PC-9 (cell line): Measurements from ENCODE around the gene CMTM7. TPM values are rescaled to one million over a fixed set of nuclear protein-coding genes. Genes with fewer than 3 reads are reported as not detected.

Experiments used
- BruUV-seq: library from RNA; stranded (reverse); fragments of 400-500 nt; replicated peaks from 2 replicates; lab custom pipeline; 2021; lab: Mats Ljungman, UMichigan
- CTCF ChIA-PET: fragments of 300-600 bp; sonication (Branson Sonifier 250); formaldehyde crosslinking; loops from one replicate; lab custom pipeline; 2022; ENCODE audit warnings: antibody characterized with exemption; lab: Charles Lee
- POLR2A ChIA-PET: fragments of 300-600 bp; sonication (Branson Sonifier 250); formaldehyde crosslinking; loops from one replicate; lab custom pipeline; 2022; ENCODE audit warnings: antibody characterized with exemption; ENCODE audit not compliant: unreplicated experiment; lab: Charles Lee
- DNase-seq, 2 experiments: peaks; one replicate each; pipeline versions ENCODE4 v3.0.0 to v3.0.0-alpha.2; 2015 to 2022; ENCODE audit warnings: mixed read lengths in 1 of 2
- H2AFZ ChIP-seq: fragments of 200-600 bp; sonication (generic); 2 replicates; pipeline ENCODE4 v1.8.1; 2017; ENCODE audit warnings: antibody characterized with exemption
- H3F3A ChIP-seq: fragments of 200-600 bp; sonication (generic); 2 replicates; pipeline ENCODE4 v1.8.1; 2017; ENCODE audit warnings: antibody characterized with exemption, mild to moderate bottlenecking, low read depth; ENCODE audit not compliant: insufficient read depth
- H3K27ac ChIP-seq: fragments of 200-600 bp; sonication (generic); 2 replicates; pipeline ENCODE4 v1.6.1; 2016; ENCODE audit warnings: mixed run types
- H3K27me3 ChIP-seq: fragments of 200-600 bp; sonication (generic); 2 replicates; pipeline ENCODE4 v1.6.1; 2016; ENCODE audit warnings: low read depth, mixed run types; ENCODE audit not compliant: insufficient read depth
- H3K36me3 ChIP-seq: fragments of 200-600 bp; sonication (generic); 2 replicates; pipeline ENCODE4 v1.6.1; 2016; ENCODE audit warnings: low read depth, mixed run types
- H3K4me1 ChIP-seq: fragments of 200-600 bp; sonication (generic); replicated peaks from 2 replicates; pipeline ENCODE4 v1.6.1; 2016; ENCODE audit warnings: mixed run types; ENCODE audit not compliant: insufficient read depth
- H3K4me2 ChIP-seq: fragments of 200-600 bp; sonication (generic); 2 replicates; pipeline ENCODE4 v1.6.1; 2017; ENCODE audit warnings: mixed run types
- H3K4me3 ChIP-seq: fragments of 200-600 bp; sonication (generic); 2 replicates; pipeline ENCODE4 v1.6.1; 2016; ENCODE audit warnings: mixed run types
- H3K79me2 ChIP-seq: fragments of 200-600 bp; sonication (generic); 2 replicates; pipeline ENCODE4 v1.6.1; 2017; ENCODE audit warnings: low read depth, mixed run types
- H3K9me2 ChIP-seq: fragments of 200-600 bp; sonication (generic); 2 replicates; pipeline ENCODE4 v1.8.1; 2017; ENCODE audit warnings: mild to moderate bottlenecking; ENCODE audit not compliant: insufficient read depth
- H3K9me3 ChIP-seq: fragments of 200-600 bp; sonication (generic); 2 replicates; pipeline ENCODE4 v1.8.1; 2016; ENCODE audit warnings: low read depth; ENCODE audit not compliant: insufficient read depth
- H4K20me1 ChIP-seq: fragments of 200-600 bp; sonication (generic); 2 replicates; pipeline ENCODE4 v1.8.1; 2017; ENCODE audit not compliant: insufficient read depth
- EZH2 ChIP-seq: fragments of 200-600 bp; sonication (generic); IDR thresholded peaks from 2 replicates; pipeline ENCODE4 v1.8.0; 2017; ENCODE audit warnings: antibody characterized with exemption, low read depth
- intact Hi-C: fragments of 100-400 bp; cut with micrococcal nuclease; formaldehyde crosslinking; loops from one replicate; pipeline ENCODE4 v1.10.0; 2022; ENCODE audit not compliant: unreplicated experiment
- total RNA-seq: library from RNA; stranded (reverse); gene quantifications from 2 replicates; pipeline ENCODE4 v1.2.3, GENCODE V29; 2021
- TF ChIP-seq, protein P1 (sequence below): fragments of 200-600 bp; sonication (generic); conservative IDR thresholded peaks from 2 replicates; pipeline ENCODE4 v1.6.1; 2017; ENCODE audit warnings: mixed run types, antibody characterized with exemption, mild to moderate bottlenecking, moderate library complexity

CMTM7 gene
- total RNA-seq, 1 experiment from 2014 or later, result 37.1 TPM

DNA sequence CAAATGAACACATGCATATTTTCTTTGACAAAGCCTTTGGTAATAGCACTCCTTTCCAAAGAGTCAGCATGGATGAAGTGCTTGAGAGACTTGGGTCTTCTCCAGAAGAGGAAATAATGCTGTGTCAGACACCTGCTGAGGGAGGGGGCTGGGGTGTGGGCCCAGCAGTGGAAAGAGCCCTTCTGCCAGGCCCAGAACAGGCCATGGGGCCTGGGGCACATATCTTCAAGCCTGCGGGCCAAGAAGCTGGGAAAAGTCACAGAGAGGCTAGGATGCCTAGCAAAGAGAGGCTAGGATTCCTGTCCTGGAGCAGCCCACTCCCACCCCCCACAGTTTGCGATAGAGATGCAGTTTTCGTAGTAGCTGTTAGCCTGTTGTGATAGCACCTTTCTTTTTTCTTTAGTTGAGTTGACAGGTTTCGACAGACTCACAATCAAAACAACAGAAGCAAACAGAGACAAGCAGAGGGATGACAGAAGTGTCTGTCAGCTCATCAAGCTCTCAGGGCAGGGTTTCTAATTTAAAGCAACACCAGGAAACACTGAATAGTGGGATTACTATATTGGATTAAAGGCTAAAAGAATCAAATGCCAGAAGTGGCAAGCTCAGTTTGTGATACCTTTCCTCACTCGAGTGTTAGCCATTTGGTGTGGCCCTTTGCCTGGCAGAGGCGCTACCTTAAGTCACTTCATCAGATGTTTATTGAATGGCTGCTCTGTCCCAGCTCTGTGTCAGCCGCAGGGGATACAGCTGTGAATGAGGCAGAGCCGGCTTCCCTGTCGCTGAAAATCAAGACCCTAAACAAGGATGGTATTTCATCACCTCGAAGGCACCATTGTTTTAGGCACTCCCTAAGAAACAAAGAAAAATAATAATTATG, 19.0 kb downstream of the CMTM7 start:
- no peak overlapping the region for H3K4me3 ChIP-seq
- ChIA-PET CTCF (no interaction called here), POLR2A (interaction anchor here (0.6 kb wide), 1 partner anchor 46 kb away, joined by 4 read pairs; no protein-coding TSS in a partner anchor)
- no peaks in the 10 kb centered on the region for H3K36me3 ChIP-seq
- H3K9me2 ChIP-seq, result no peaks in the 10 kb centered on the region
- no peaks in the 10 kb centered on the region for H3K9me3 ChIP-seq
- no peaks in the 10 kb centered on the region for H3K4me1 ChIP-seq
- H2AFZ ChIP-seq, result no peak overlapping the region
- no peaks in the 10 kb centered on the region for H3F3A ChIP-seq
- intact Hi-C loops, result no loop called here
- no TSS peak for BruUV-seq
- peaks cover 29% of the 10 kb centered on the region for H3K79me2 ChIP-seq
- H3K4me2 ChIP-seq, result no peak overlapping the region
- H4K20me1 ChIP-seq, result no peaks in the 10 kb centered on the region
- DNase-seq, result no peak
- TF ChIP-seq EZH2, result no peak
- TF ChIP-seq, protein P1, sequence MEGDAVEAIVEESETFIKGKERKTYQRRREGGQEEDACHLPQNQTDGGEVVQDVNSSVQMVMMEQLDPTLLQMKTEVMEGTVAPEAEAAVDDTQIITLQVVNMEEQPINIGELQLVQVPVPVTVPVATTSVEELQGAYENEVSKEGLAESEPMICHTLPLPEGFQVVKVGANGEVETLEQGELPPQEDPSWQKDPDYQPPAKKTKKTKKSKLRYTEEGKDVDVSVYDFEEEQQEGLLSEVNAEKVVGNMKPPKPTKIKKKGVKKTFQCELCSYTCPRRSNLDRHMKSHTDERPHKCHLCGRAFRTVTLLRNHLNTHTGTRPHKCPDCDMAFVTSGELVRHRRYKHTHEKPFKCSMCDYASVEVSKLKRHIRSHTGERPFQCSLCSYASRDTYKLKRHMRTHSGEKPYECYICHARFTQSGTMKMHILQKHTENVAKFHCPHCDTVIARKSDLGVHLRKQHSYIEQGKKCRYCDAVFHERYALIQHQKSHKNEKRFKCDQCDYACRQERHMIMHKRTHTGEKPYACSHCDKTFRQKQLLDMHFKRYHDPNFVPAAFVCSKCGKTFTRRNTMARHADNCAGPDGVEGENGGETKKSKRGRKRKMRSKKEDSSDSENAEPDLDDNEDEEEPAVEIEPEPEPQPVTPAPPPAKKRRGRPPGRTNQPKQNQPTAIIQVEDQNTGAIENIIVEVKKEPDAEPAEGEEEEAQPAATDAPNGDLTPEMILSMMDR, result no peak
- no peak overlapping the region for H3K27ac ChIP-seq
- H3K27me3 ChIP-seq, result no peaks in the 10 kb centered on the region

DNA sequence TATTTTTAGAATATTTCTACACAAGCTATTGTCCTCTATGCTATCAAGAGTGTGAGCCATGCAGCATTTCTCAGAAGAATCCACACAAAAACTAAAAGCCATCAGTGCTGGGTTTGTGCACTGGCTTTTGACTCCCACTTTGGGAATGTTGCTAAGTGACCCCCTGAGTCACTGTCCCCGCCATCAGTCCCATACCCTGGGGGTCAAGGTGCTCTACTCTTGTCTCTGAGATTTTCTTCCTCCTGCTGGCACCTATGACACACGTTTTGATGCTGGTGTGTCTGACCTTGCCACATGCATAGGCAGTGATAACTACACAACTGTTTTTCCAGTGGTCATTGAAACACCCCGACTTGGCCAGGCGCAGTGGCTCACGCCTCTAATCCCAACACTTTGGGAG, 19.8 kb downstream of the CMTM7 start:
- Histone ChIP-seq H3K4me2 (no peak overlapping the region), H2AFZ (no peak overlapping the region), H4K20me1 (no peaks in the 10 kb centered on the region), H3K9me3 (no peaks in the 10 kb centered on the region), H3K9me2 (no peaks in the 10 kb centered on the region), H3K4me3 (no peak overlapping the region), H3K4me1 (no peaks in the 10 kb centered on the region), H3K27me3 (no peaks in the 10 kb centered on the region), H3K79me2 (peaks cover 23% of the 10 kb centered on the region), H3K36me3 (no peaks in the 10 kb centered on the region), H3K27ac (no peak overlapping the region), H3F3A (no peaks in the 10 kb centered on the region)
- DNase-seq, result no peak
- no TSS peak for BruUV-seq
- TF ChIP-seq EZH2, result no peak
- TF ChIP-seq, protein P1, result no peak
- CTCF ChIA-PET, result no interaction called here
- POLR2A ChIA-PET, result no interaction called here
- intact Hi-C loops, result no loop called here

DNA sequence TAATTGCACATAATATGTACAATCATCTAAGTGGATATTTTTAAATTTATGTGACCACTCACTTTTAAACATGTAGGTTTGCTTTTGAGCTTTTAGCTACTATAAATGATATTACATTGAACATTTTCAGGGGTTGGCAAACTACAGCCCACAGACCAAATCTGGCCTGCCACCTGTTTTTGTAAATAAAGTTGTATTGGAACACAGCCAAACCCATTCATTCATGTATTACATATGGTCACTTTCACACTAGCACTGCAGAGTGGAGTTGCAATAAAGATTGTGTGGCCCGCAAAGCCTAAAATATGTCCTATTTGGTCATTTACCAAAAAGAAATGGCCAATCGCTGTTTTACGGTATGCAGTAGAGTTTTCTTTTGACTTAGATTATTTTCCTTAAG, 21.2 kb downstream of the CMTM7 start:
- Histone ChIP-seq H4K20me1 (no peaks in the 10 kb centered on the region), H3K4me1 (no peaks in the 10 kb centered on the region), H3K9me2 (no peaks in the 10 kb centered on the region), H3K4me3 (no peak overlapping the region), H2AFZ (no peak overlapping the region), H3K4me2 (no peak overlapping the region), H3K79me2 (peaks cover 31% of the 10 kb centered on the region), H3F3A (no peaks in the 10 kb centered on the region), H3K9me3 (no peaks in the 10 kb centered on the region), H3K27ac (no peak overlapping the region), H3K36me3 (no peaks in the 10 kb centered on the region), H3K27me3 (no peaks in the 10 kb centered on the region)
- no peak for TF ChIP-seq EZH2
- TF ChIP-seq, protein P1, result no peak
- no TSS peak for BruUV-seq
- ChIA-PET CTCF (no interaction called here), POLR2A (no interaction called here)
- no peak for DNase-seq
- intact Hi-C loops, result no loop called here
